Breast epithelium (tissue), 3 donors: ENCODE measurements around the gene RBM4B.

Source experiments
- CTCF ChIP-seq, 3 donors: fragments of 450-650 bp; IDR thresholded peaks; one replicate each; pipeline ENCODE4 v1.5.1; 2016 to 2017; ENCODE audit warnings: antibody characterized with exemption in 3 of 3, mild to moderate bottlenecking in 3 of 3, moderate library complexity in 3 of 3
- POLR2A ChIP-seq: fragments of 450-650 bp; IDR thresholded peaks from one replicate; pipeline ENCODE4 v1.6.1; 2016; ENCODE audit warnings: antibody characterized with exemption, mild to moderate bottlenecking, moderate library complexity

DNA sequence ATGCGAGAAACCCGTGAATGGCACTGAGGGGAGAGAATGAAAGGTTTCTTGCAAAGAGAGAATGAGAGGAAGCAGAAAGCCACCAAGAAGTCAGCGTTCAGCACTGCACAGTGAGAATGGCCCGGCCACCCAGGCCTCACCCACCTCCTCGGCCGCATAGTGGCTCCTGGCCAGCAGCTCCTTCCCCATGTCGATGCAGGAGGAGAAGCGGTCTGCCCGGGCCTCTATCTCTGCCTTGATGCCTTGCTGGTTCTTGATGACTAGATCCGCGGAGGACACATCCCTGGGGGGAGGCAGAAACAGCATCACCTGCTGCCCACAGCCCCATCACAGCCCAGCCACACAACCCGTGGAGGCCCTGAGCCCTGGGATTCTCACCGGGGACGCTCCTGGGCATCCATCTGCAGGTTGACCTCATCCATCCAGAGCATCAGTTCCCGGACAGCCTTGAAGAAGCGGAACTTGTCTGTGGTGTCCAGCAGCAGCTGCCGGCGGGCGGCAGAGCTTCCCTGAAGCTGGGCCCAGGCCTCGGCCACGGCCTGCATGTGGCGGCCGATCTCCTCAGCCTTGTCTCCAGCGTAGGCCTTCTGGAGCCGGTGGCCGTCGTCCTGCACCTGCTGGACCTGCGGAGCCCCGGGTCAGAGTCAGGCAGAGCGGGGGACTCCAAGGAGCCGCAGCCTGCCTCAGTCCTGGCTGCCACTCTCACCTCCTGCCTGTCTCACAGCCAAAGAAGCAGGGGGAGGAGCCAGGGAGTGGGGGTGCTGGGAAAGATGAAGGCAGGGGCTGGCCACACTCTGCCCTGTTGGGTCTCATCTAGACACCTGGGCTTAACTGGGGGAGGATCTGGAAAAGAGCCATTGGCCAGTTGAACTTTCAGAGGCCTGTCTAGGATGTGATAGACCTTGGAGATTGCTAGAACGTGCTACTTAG, 12.2 kb upstream of the RBM4B start:
- TF ChIP-seq CTCF (IDR thresholded peaks at IDR 0.05) (no peak), POLR2A (no peak)
